Upper lobe of right lung (tissue), 1 donor: ENCODE measurements around the gene KIFBP. TPM values are rescaled to one million over a fixed set of nuclear protein-coding genes. Genes with fewer than 3 reads are reported as not detected.
"Not testable (repeated sequence)": the region's sequence is repeated elsewhere in the genome, so short reads cannot be mapped to it uniquely, and the experiment has no call there.

ENCODE experiments used
- ATAC-seq: fragments of 200-7000 bp; cut with Tn5 transposase; one replicate; pipeline ENCODE4 v1.9.1; 2020; ENCODE audit warnings: mild to moderate bottlenecking, moderate library complexity
- DNase-seq: peaks from one replicate; pipeline ENCODE4 v3.0.0-alpha.2; 2020
- H3K27ac ChIP-seq: fragments of 200-600 bp; one replicate; pipeline ENCODE4 v1.8.0; 2022
- H3K27me3 ChIP-seq: fragments of 200-600 bp; one replicate; pipeline ENCODE4 v1.8.0; 2022; ENCODE audit warnings: mild to moderate bottlenecking
- H3K36me3 ChIP-seq: fragments of 200-600 bp; one replicate; pipeline ENCODE4 v1.8.0; 2022
- H3K4me1 ChIP-seq: fragments of 200-600 bp; one replicate; pipeline ENCODE4 v1.8.0; 2022
- H3K4me3 ChIP-seq: fragments of 200-600 bp; one replicate; pipeline ENCODE4 v1.8.0; 2022; ENCODE audit warnings: mild to moderate bottlenecking
- H3K9me3 ChIP-seq: fragments of 200-600 bp; one replicate; pipeline ENCODE4 v1.8.0; 2022
- CTCF ChIP-seq: fragments of 200-600 bp; IDR thresholded peaks from one replicate; pipeline ENCODE4 v1.8.0; 2022; ENCODE audit warnings: antibody characterized with exemption
- intact Hi-C: fragments of 100-400 bp; cut with DNase I; formaldehyde crosslinking; loops from one replicate; pipeline ENCODE4 v1.11.0; 2022
- total RNA-seq: library from RNA; stranded (reverse); fragmentation: NEBNext Ultra II Directional; extraction: Animal tissue kit (Norgen Biotek cat#: 25700); gene quantifications from one replicate; pipeline ENCODE4 v1.2.1, GENCODE V29; 2021
- donor health status: DM: no; HTN: yes; CAD: no; lungs with severe emphysema.

KIFBP gene
- total RNA-seq, 1 donor from 2014 or later: 21.4 TPM

DNA sequence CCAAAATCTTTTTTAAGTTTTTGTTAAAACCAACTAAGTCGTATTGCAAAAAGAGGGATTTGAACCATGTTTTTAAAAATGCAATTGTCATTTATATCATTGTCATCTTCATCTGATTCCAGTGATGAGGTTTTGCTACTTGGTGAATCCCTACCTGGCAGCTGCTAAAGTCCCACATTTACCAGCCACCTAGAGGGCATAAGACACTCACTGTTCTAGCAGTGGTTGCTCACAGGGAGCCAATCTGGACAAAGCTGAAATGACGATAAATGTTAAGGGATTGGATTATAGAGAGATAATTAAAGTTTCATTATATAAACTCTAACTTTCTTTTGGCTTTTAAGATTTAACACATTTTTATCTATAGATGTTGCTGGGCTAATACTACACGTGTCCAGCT is 18.7 kb downstream of the KIFBP start:
- no peak for ATAC-seq
- intact Hi-C loops: loop anchor here (5.0 kb wide), 1 partner anchor 85 kb away; no protein-coding TSS in a partner anchor
- H3K4me3 ChIP-seq: no peak overlapping the region
- no peak for TF ChIP-seq CTCF
- no peaks in the 10 kb centered on the region for H3K27me3 ChIP-seq
- no peak for DNase-seq
- no peaks in the 10 kb centered on the region for H3K9me3 ChIP-seq
- no peaks in the 10 kb centered on the region for H3K4me1 ChIP-seq
- peaks cover 51% of the 10 kb centered on the region for H3K36me3 ChIP-seq
- no peak overlapping the region for H3K27ac ChIP-seq

DNA sequence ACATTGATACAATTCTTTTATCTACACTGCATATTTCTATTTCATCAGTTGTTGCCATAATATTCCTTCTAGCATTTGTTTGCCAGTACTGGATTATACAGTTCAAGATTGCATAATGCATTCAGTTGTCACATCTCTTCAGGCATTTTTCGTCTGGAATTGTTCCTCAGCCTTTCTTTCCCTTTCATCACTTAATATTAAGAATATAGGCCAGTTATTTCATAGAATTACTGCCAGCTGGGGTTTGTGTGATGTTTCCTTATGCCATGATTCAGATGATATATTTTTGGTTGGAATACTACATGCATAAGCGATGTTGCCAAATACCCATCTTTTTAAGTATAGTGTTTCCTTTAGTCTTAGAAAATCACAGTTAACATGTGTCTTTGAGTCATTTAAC is 20.8 kb downstream of the KIFBP start:
- DNase-seq: no peak
- H3K9me3 ChIP-seq: no peaks in the 10 kb centered on the region
- TF ChIP-seq CTCF: no peak
- H3K4me1 ChIP-seq: no peaks in the 10 kb centered on the region
- no peak overlapping the region for H3K27ac ChIP-seq
- H3K27me3 ChIP-seq: no peaks in the 10 kb centered on the region
- intact Hi-C loops: loop anchor here (5.0 kb wide), 1 partner anchor 83 kb away; no protein-coding TSS in a partner anchor
- H3K36me3 ChIP-seq: peaks cover 66% of the 10 kb centered on the region
- no peak for ATAC-seq
- H3K4me3 ChIP-seq: no peak overlapping the region

DNA sequence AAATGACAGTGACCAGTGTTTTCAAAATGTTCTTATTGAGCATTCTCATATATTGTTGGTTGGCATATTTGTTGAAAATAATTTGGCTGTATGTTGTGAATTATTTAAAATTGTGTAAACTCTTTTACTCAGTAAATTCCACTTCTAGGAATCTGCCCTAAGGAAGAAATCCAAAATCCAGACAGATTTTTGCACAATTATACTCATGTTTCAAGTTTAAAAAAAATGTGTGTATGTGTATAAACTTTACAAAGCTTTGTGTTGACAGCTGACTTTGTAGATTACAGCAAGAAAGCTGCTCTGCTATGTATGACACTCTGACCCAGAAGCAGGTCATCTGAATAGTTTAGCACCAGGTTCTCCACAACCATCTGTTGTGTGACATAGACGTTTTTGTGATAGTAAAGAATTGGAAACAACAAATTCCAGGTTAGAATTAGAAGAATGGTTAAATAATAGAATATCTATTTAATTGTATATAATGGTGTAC is 21.6 kb downstream of the KIFBP start:
- H3K27me3 ChIP-seq: no peaks in the 10 kb centered on the region
- no peaks in the 10 kb centered on the region for H3K4me1 ChIP-seq
- H3K4me3 ChIP-seq: no peak overlapping the region
- no peaks in the 10 kb centered on the region for H3K9me3 ChIP-seq
- DNase-seq (no peak), ATAC-seq (no peak)
- H3K36me3 ChIP-seq: peaks cover 70% of the 10 kb centered on the region
- H3K27ac ChIP-seq: no peak overlapping the region
- intact Hi-C loops: no loop called here
- TF ChIP-seq CTCF: no peak

- H3K9me3 ChIP-seq, DNase-seq, H3K4me1 ChIP-seq, ATAC-seq, H3K27me3 ChIP-seq, H3K27ac ChIP-seq, H3K4me3 ChIP-seq, intact Hi-C loops: not testable (repeated sequence)
- H3K36me3 ChIP-seq: peaks cover 67% of the 10 kb centered on the region
Observed at GRCh38 chr10:69012778-69013177, 24.2 kb downstream of the KIFBP start.

DNA sequence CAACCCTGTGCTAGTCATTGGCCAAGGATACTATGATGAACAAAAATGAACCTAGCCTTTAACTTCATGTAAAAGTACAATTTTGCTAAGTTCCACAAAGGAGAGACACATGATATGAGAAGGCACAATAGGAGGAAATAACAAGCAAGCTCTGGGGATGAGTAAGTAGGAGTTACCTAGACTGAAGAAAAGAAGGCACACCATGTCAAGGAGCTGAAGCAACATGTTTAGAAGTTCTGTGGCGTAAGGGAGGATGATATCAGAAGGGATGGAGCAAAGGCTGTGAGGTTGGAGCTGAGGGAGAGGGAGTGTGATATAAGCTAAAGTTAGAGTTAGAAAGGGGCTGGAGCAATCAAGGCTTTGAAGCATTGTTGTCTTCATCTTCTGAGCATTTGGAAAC is 25.6 kb downstream of the KIFBP start:
- H3K36me3 ChIP-seq: peaks cover 73% of the 10 kb centered on the region
- H3K9me3 ChIP-seq: no peaks in the 10 kb centered on the region
- H3K27ac ChIP-seq: no peak overlapping the region
- H3K27me3 ChIP-seq: no peaks in the 10 kb centered on the region
- no peaks in the 10 kb centered on the region for H3K4me1 ChIP-seq
- intact Hi-C loops: no loop called here
- ATAC-seq (no peak), DNase-seq (no peak)
- no peak overlapping the region for H3K4me3 ChIP-seq
- no peak for TF ChIP-seq CTCF

DNA sequence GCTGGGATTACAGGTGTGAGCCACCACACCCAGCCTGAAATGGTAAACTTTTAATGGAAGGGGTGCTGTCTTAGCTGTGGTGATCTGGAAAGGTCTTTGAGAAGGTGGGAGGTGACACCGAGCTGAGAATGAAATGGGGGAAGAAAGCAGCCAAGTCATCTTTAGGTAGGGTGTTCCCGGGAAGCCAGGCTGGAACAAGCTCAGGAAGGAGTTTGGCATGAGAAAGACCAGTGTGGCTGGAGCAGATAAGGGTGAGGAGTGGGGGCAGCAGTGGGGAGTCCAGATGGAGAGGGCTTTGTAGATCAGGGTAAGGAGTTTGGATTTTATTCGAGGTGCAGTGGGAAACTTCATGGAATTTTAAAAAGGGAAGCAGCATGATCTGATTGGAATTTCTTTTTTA is 30.0 kb downstream of the KIFBP start:
- no peak overlapping the region for H3K27ac ChIP-seq
- no peak for ATAC-seq
- no peak for TF ChIP-seq CTCF
- no peaks in the 10 kb centered on the region for H3K9me3 ChIP-seq
- H3K36me3 ChIP-seq: peaks cover 46% of the 10 kb centered on the region
- H3K27me3 ChIP-seq: no peaks in the 10 kb centered on the region
- no peak overlapping the region for H3K4me3 ChIP-seq
- no peaks in the 10 kb centered on the region for H3K4me1 ChIP-seq
- DNase-seq: no peak
- intact Hi-C loops: no loop called here
